ENCODE measurements around the gene OSBPL9.

OSBPL9 gene

GRCh38 chr1:51776408-51776807 is 159.5 kb downstream of the OSBPL9 start:
- no peak for DNase-seq

GRCh38 chr1:51780927-51781326 is 164.0 kb downstream of the OSBPL9 start:
- no peak for DNase-seq
- H3K9me3 ChIP-seq (ENCODE audit: severe bottlenecking) = no peaks in the 10 kb centered on the region
- no peak overlapping the region for H3K27ac ChIP-seq
- H3K27me3 ChIP-seq (ENCODE audit: insufficient read depth, low read depth, severe bottlenecking) = no peaks in the 10 kb centered on the region
- H3K36me3 ChIP-seq = peaks cover 17% of the 10 kb centered on the region
- H3K4me3 ChIP-seq (ENCODE audit: low read depth, low read length) = no peak overlapping the region
- TF ChIP-seq CTCF (IDR thresholded peaks at IDR 0.05; ENCODE audit: low read depth, low read length) = no peak

More at GRCh38 chr1:51776408-51776807, 159.5 kb downstream of the OSBPL9 start:
- Histone ChIP-seq H3K27me3 (ENCODE audit: insufficient read depth, low read depth, severe bottlenecking) (no peaks in the 10 kb centered on the region), H3K9me3 (ENCODE audit: severe bottlenecking) (no peaks in the 10 kb centered on the region), H3K4me3 (ENCODE audit: low read depth, low read length) (no peak overlapping the region), H3K36me3 (peaks cover 24% of the 10 kb centered on the region), H3K27ac (no peak overlapping the region)
- TF ChIP-seq CTCF (IDR thresholded peaks at IDR 0.05; ENCODE audit: low read depth, low read length) = no peak

DNA sequence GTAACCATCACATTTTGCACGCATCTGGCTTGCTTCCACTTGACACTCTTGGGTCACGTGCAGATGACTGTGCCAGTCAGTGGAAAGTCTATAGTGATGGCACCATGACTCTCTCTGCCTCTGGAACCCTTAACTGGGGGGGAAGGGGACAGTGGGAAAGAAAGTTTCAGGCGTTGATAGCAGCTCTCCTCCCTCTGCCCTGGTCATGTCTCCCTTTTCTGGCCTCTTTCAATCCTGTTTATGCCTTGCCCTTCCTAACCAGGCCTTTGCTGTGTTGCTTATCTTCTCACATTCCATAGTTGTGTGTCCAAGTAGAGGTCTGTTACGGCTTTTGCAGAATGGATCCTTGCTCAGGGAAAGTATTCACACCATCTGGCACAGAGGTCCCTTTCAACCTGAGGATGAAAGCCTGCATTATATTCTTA is 168.1 kb downstream of the OSBPL9 start:
- peaks cover 49% of the 10 kb centered on the region for H3K36me3 ChIP-seq
- TF ChIP-seq CTCF (IDR thresholded peaks at IDR 0.05; ENCODE audit: low read depth, low read length) = no peak

DNA sequence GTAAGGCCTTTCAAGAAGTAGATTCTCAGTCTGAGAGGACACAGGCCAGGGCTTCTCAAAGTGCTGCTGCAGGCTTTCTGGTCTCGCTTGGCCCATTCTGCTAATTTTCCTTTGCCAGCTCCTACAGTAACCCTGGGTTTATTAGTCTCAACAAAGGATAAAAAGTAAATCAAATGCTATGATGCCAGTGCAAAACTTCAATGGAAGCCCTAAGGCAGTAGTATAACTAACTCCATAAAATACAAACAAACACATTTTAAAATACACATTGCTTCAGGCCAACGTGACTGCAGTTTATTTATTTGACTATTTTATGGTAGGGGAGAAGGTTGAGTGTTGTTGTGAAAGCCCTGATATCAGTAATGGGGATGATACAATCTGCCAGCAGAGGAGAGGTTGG is 172.0 kb downstream of the OSBPL9 start:
- Histone ChIP-seq H3K9me3 (ENCODE audit: severe bottlenecking) (no peaks in the 10 kb centered on the region), H3K27ac (no peak overlapping the region), H3K4me3 (ENCODE audit: low read depth, low read length) (no peak overlapping the region), H3K27me3 (ENCODE audit: insufficient read depth, low read depth, severe bottlenecking) (no peaks in the 10 kb centered on the region), H3K36me3 (peaks cover 84% of the 10 kb centered on the region)
- no peak for TF ChIP-seq CTCF (IDR thresholded peaks at IDR 0.05; ENCODE audit: low read depth, low read length)
- DNase-seq = no peak

More for the DNA sequence above, 168.1 kb downstream of the OSBPL9 start:
- Histone ChIP-seq H3K4me3 (ENCODE audit: low read depth, low read length) (no peak overlapping the region), H3K9me3 (ENCODE audit: severe bottlenecking) (no peaks in the 10 kb centered on the region), H3K27ac (no peak overlapping the region), H3K27me3 (ENCODE audit: insufficient read depth, low read depth, severe bottlenecking) (no peaks in the 10 kb centered on the region)
- DNase-seq = peak; percentile 48

DNA sequence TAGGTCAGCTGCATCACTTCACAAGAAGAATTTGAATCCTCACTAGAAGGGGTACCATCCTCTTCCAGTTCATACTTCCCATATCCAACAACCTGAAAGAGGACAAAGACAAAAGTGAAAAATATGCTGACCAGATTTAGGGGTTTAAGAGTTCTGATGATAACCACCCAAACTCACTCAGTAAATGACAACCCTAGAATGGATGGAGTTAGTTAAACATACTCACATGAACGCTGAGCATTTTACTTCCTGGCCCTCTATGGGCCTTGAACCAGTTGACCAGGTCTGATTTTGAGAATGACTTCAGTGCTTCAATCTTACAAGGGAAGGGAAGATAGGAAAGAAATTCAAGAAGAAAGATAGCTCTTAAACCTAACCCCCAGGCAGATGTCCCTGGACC is 172.4 kb downstream of the OSBPL9 start:
- no peaks in the 10 kb centered on the region for H3K9me3 ChIP-seq (ENCODE audit: severe bottlenecking)
- peaks cover 87% of the 10 kb centered on the region for H3K36me3 ChIP-seq
- DNase-seq = no peak
- H3K27me3 ChIP-seq (ENCODE audit: insufficient read depth, low read depth, severe bottlenecking) = no peaks in the 10 kb centered on the region
- no peak overlapping the region for H3K4me3 ChIP-seq (ENCODE audit: low read depth, low read length)
- TF ChIP-seq CTCF (IDR thresholded peaks at IDR 0.05; ENCODE audit: low read depth, low read length) = no peak
- H3K27ac ChIP-seq = no peak overlapping the region

- DNase-seq = no peak
- TF ChIP-seq CTCF (IDR thresholded peaks at IDR 0.05; ENCODE audit: low read depth, low read length) = no peak
- H3K4me3 ChIP-seq (ENCODE audit: low read depth, low read length) = no peak overlapping the region
- no peaks in the 10 kb centered on the region for H3K27me3 ChIP-seq (ENCODE audit: insufficient read depth, low read depth, severe bottlenecking)
- H3K36me3 ChIP-seq = peaks cover 93% of the 10 kb centered on the region
- H3K9me3 ChIP-seq (ENCODE audit: severe bottlenecking) = no peaks in the 10 kb centered on the region
- H3K27ac ChIP-seq = no peak overlapping the region
Measured at GRCh38 chr1:51790385-51790784, 173.5 kb downstream of the OSBPL9 start.
